DMS 273 treated with DMSO at 0.1 percent for 48 hours (cell line): Measurements from ENCODE around the gene NID1.
"Not testable (repeated sequence)": the region's sequence is repeated elsewhere in the genome, so short reads cannot be mapped to it uniquely, and the experiment has no call there.

ENCODE experiments used
- DNase-seq: peaks from one replicate; lab custom pipeline; 2025; lab: John Stamatoyannopoulos, UW

NID1 gene

DNA sequence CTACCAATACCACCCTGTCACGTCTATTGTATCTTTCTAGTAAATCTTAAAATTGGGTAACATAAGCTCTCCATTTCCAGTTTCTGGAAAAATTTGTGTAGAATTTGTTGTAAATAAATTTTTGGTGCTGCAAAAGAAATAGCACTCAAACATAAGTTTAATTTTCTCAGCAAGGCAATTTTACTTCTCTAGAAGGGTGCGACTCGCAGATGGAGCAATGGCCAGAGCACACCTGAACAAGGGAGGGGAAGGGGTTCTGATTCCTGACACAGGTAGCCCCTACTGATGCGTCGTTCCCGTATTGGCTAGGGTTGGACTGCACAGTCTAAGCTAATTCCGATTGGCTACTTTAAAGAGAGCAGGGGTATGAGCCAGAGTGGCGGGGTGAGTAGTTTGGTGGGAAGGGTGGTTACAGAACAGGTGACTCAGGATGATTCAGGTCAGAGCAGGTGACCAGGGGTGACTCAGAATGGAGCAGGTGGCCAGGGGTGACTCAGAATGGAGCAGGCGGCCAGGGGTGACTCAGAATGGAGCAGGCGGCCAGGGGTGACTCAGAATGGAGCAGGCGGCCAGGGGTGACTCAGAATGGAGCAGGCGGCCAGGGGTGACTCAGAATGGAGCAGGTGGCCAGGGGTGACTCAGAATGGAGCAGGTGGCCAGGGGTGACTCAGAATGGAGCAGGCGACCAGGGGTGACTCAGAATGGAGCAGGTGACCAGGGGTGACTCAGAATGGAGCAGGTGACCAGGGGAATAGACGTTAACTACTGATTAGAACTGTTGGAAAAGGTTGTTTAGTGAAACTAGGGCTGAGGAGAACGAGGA, 32.0 kb upstream of the NID1 start:
- DNase-seq, result peak; percentile 14

DNA sequence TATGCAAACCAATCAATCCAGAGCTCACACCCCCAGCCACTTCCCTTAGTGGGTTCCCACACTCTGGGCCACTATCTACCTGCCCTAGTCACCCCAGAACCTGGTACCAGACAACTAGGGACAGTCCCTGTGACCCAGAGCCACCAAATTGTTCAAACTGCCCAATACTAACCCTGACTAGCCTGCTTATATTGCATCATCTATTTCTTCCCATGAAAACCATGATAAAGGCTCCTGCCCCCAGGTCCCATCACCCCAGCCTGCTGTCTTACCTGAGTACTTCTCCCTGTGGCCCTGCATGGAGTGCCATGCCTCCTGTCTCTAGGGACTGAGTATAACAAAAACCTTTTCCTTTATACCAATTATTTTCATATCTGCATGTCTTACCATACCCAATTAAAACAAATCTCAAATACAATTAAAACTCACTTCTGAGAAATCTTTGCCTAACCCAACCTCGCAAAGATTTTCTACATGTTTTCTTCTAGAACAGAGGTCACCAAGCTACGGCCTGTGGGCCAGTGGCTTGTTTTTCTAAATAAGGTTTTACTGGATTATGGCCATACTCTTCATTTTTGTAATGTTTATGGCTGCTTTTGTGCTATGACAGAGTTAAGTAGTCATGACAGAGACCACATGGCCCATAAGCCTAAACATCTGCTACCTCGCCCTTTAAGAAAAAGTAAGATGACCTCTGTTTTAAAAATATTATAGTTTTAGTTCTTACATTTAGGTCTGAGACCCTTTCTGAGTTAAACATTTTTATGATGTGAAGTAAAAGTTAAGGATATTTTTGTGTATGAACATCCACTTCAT, 31.0 kb upstream of the NID1 start:
- DNase-seq, result no peak

DNA sequence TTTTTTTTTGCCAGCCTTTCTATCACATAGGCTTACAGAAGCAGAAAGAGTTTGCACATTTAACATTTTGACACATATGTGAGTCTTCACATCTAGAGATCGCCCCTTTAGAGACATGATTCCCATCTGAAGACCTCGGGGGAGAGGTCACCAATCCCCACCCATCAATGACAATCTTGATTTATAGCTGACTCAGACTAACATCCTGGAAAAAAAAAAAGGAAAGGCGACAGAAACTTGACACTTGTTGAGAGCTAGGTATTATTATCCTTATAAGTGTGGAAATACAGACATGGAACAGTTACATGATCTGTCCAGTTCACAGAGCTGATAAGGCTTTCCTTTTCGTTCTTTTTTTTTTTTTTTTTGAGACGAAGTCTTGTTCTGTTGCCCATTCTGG, 28.0 kb upstream of the NID1 start:
- no peak for DNase-seq

DNA sequence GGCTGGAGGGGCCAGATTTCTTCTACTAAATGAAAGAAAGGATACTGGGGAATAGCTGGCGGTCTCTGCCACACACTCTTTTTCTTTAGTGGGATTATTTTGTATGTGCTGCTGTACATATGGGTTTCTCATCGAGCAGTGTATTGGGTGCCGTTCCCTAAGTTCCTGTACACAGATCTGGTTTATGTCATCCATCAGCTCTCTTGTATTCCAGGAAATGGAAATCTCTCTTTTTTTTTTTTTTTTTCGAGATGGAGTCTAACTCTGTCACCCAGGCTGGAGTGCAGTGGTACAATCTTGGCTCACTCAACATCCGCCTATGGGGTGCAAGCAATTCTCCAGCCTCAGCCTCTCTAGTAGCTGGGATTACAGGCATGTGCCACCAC, 27.0 kb upstream of the NID1 start:
- DNase-seq, result no peak

DNA sequence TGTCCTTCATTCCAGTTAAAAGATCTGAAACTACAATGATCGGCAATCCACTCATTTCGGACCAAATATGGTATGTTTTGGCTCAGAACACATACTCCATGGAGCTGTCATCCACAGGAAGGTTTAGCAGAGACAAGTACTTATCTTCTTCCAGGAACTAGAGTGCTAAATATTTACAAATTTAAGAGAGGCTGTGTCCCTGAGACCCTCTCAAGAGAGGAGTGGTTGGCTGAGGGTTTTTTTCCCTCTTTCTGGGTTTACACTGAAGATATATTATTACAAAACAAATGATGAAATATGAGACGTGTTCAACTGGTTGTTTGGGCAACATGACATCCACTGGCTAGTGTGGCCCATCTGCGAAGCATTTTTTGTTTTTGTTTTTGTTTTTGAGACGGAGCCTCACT, 25.9 kb upstream of the NID1 start:
- no peak for DNase-seq

DNA sequence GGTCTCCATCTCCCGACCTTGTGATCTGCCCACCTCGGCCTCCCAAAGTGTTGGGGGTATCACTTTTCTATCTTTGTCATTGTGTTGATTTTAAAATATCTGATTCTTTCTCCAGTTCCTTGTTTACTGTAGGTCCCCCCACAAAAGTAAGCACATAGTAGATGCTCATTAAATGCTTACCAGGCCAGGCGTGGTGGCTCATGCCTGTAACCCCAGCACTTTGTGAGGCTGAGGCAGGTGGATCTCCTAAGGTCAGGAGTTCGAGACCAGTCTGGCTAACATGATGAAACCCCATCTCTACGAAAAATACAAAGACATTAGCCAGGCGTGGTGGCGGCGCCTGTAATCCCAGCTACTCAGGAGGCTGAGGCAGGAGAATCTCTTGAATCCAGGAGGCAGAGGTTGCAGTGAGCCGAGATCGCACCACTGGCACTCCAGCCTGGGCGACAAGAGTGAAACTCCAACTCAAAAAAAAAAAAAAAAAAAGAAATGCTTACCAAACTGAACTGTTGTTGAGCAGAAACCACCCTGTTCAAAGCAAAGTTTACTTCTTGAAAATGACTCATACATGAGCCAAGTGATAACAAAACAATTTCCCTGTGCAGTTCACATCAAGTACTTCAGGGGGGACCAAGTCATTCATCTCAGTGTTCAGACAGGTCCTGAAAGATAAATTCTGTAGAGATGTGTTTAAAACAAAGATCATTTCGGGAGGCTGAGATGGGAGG, 24.3 kb upstream of the NID1 start:
- DNase-seq, result no peak

DNA sequence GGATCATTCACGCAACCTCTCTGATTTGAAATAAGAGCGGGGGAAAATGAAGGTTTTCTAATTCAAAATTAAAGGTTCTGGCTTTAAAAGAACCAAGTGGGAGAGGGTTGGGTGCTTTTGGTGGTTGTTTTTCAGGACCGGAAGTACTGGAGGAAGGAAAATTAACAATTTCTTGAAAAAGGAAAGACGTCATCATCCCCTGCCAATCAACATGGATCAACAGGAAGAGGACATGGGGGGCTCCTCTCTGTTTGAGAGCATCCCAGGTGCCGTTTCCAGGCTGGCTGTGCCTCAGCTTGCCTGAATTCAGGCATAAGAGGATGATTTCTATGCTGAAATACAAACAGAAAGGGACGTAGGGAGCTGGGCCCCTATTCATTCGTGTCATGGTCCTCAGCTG, 21.6 kb upstream of the NID1 start:
- no peak for DNase-seq

DNA sequence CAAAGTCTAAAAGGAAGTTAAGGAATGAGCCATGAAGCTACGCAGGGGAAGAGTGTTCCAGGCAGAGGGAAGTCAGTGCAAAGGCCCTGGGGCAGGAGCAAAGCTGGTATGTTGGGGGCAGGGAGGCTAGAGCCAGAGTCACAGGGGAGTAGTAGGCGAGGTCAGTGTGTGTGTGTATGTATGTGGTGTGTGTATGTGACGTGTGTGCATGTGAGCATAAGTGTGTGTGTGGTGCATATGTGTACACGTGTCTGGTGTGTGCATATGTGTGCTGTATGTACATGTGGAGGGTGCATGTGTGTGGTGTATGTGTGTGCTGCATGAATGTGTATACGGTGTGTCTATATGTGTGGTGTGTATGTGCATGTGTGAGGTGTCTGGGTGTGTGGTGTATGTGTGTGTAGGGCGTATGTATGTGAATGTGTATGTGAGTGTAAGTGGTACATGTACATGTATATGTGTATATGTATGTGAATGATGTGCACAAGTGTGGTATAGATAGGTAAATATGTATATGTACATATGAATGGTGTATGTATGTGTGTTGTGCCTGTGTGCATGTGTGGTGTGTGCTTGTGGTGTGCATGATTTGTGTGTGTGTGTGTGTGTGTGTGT, 20.8 kb upstream of the NID1 start:
- no peak for DNase-seq

DNA sequence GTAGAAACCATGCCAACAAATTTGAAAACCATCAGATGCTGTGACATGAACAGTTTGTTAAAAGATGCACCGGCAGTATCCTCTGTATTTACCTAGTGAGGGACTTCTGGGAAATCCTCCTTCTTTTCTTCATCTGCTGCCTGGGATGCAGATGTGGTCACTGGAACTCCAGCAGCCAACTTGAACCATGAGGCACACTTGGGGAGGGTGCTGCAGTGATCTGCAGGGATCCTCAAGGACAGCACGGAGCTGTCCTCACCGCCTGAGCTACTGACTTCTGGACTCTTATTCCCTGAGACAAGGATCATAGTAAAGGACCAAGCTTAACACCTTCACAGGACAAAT, 19.5 kb upstream of the NID1 start:
- no peak for DNase-seq

DNA sequence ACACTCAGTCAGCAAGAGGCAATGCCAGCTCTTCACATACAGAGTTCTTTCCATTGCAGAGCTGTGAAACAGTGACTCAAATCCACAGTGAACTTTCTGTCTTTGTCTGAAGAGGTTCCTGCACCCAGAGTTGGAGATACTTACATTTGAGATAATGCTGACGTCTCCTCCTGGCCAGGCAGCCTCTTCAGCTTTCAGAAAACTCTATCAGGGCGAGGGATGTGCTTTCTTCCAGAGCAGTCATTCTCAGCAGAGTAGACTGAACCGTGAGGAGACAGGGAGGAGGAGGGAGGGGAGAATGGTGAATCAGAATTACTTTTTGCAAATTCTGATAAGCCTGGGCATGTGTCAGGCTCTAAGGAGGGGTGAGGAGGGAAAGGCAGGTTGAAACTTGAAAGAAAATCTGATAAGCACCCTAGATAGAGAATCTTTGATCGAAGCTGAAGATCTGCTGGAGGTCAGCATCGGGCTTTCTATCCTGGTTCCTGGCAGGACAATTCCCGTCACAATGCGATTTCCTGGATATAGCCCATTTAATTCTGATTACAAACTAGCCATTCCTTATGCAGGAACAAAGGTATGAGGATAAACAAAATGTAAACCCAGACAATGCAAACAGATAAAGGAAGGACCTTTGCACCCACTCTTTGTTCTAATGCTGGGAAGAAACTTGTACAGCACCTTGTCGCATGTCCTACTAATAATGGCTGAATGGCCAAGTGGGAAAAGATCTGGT, 18.9 kb upstream of the NID1 start:
- no peak for DNase-seq

DNA sequence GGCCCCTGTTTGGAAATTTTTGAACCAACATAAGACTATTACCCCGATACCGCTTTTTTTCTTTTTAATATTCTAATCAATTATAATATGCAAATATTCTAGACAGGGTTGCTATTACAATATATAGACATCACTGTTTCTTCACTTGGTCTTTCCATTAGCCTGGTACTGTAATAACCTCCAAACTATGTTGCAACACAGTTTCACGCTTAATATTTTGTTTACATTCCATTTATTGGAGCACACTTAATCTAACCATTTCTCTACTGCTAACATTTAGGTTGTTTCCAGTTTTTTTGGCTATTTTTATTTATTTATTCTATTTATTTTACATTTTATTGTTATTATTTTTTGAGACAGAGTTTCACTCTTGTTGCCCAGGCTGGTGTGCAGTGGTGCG, 17.6 kb upstream of the NID1 start:
- DNase-seq, result no peak

DNA sequence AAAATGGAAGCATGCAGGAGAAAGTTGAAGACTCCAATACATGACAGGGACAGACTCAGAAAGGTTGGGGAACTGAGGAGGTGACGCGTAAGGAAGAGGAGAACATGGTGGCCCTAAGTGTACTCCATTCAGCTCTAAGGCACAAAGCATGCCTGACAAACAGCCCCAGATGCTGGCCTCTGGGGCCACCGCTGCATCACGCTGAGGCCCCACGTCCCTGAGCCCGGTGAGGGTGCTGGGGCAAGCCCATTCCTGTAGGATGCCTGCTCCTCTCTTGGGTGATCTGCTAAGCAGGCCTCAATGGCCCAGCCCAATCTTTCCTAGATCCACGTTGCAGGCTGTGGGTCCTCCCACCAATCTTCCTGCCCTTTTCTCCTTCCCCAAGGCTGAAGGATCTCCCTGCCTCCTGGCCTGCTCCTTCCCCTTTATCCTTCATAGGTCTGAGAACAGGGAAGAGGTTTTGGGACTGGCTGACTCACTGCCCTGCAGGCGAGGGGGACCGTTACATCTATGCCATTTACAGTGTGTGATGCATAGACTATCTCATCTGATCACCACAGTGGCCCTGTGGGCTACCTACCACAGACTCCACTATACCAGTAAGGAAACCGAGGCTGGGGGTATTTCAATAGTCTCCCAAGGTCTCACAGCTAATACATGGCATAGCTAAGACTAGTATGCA, 16.8 kb upstream of the NID1 start:
- no peak for DNase-seq

DNA sequence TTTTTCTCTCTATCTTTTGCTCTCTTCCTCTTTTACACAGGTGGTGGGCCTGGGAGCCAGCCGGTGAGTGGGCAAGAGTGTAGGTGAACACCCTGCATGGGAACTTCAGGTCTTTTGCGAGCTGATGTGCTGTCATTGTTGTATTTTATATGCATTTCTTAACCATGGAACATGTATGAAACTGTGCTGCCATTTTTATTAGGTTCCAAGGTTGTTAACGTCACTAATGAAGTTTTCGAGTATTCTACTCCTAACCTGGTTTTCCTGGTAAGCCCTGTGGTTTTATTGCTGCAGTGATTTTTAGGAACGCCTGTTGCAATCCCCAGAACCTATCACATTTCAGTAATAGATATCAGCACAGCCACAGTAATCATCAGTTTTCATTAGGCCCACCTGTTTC, 14.8 kb upstream of the NID1 start:
- DNase-seq, result no peak

DNA sequence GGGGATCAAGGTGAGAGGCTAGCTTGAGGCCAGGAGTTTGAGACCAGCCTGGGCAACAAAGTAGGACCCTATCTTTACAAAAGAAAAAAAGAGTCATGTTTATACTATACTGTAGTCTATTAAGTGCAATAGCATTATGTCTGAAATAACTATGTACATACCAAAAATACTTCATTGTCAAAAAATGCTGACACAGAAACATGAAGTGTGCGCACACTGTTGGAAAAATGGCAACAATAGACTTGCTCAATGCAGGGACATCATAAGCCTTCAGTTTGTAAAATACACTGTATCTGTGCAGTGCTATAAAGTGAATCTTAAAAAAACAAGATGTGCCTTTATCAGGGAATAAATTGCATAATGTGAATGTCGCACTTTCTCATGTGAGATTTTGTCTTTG, 14.1 kb upstream of the NID1 start:
- DNase-seq, result no peak

DNA sequence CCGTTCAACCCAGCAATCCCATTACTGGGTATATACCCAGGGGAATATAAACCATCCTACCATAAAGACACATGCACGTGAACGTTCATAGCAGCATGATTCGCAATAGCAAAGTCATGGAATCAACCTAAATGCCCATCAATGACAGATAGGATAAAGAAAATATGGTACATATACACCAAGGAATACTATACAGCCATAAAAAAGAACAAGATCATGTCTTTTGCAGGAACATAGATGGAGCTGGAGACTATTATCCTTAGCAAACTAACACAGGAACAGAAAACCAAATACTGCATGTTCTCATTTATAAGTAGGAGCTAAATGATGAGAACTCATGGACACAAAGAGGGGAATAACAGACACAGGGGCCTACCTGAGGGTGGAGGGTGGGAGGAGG, 13.2 kb upstream of the NID1 start:
- DNase-seq, result not testable (repeated sequence)

DNA sequence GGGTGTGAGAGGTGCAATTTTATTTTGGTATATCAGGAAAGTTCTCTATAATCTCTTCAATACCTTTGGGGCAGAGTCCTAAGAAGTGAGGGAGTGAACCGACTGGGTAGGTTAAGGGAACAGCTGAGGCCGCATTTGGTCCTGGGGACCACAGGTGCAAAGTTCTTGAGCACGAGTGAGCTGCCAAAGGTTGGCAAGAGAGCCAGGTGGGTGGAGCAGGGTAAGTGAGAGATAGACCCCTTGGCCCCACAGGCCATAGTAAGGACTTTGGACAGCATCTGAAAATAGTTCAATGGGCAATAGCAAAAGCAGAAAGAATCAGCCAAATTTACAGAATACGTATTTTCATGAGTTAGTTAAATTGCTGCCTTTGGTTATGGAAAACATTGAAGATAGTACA, 11.0 kb upstream of the NID1 start:
- DNase-seq, result no peak

DNA sequence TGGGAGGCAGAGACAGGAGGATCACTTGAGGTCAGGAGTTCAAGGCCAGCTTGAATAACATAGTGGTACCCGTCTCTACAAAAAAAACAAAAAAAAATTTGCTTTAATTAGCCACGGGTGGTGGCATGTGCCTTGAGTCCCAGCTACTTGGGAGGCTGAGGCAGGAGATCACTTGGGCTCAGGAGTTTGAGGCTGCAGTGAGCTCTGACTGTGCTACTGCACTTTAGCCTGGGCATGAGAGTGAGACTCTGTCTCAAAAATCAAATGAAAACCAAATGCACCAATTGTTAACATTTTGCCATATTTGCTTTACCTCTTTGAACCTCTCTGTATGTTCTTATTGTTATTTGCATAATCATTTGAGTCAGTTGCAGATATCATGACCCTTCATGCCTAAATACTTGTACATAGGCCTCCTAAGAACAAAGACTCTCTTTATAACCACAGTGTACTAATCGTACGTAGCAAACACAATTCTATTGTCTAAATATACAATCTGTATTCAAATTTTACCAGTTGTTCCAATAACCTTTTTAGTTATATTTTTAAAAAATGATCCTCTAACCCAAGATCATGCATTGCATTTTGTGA, 8.5 kb upstream of the NID1 start:
- no peak for DNase-seq

DNA sequence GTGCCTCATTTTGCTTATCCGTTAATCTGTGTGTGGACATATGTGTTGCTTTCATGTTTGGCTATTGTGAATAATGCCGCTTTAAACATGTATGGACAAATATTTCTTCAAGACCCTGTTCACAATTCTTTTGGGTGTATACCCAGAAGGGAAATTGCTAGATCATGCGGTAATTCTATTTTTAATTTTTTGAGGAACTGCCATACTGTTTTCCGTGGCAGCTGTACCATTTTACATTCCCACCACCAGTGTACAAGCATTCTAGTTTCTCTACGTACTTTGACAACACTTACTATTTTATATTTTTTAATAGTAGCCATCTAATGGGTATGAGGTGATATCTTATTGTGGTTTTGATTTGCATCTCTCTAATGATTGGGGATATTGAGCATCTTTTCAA, 7.1 kb upstream of the NID1 start:
- no peak for DNase-seq

DNA sequence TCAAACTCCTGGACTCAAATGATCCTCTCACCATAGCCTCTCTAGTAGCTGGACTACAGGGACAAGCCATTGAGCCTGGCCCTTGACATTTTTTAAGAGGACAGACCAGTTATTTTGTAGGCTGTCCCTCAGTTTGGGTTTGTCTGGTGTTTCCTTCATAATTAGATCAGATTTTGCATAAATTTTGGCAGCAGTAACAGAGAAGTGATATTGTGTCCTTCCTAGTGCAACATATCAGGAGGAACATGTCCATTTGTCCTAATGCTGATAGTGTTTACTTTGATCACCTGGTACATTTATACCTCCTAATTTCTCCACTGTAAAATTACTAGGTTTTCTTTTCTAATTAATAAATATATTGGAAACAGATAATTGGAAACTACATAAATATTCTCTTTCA, 5.9 kb upstream of the NID1 start:
- DNase-seq, result no peak

DNA sequence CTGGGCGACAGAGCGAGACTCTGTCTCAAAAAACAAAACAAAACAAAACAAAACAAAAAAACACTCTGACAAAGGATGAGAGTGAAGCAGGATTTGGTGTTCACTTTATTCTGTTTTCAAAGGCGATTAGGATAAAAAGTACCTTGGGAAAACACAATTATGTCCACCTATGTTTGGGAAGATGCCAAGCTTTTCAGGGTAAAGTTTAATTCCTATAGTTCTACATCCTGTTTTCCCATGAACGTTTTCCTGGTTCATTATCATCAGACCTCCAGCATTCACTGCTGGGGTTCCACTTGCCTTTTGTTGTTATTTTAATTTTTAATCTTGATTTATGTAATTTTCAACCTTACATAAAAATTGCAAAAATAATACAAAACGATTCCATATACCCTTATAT, 4.9 kb upstream of the NID1 start:
- no peak for DNase-seq
